PFSK-1 (cell line): ENCODE measurements around the gene STARD4.

Experiments
- FOXP2 ChIP-seq: optimal IDR thresholded peaks from 2 replicates; pipeline ENCODE3; 2011; ENCODE audit warnings: borderline replicate concordance, control low read depth, inconsistent platforms; ENCODE audit not compliant: insufficient read depth; ENCODE audit errors: extremely low read length, extremely low read depth
- POLR2AphosphoS5 ChIP-seq: IDR thresholded peaks from 2 replicates; pipeline ENCODE4 v1.6.1; 2012; ENCODE audit warnings: low read depth, mild to moderate bottlenecking, control low read depth, low read length, moderate library complexity
- SIN3A ChIP-seq: IDR thresholded peaks from 2 replicates; pipeline ENCODE4 v1.6.1; 2012; ENCODE audit warnings: mild to moderate bottlenecking, low read length, moderate library complexity, borderline replicate concordance; ENCODE audit not compliant: insufficient read depth
- TAF1 ChIP-seq: IDR thresholded peaks from 2 replicates; pipeline ENCODE4 v1.6.1; 2012; ENCODE audit warnings: low read length, control low read depth, borderline replicate concordance; ENCODE audit not compliant: insufficient read depth
- TF ChIP-seq, protein P1 (sequence below), 2 experiments: IDR thresholded peaks; 2 replicates each; pipeline versions ENCODE4 v1.6.1 to v1.8.0; 2011 to 2012; ENCODE audit warnings: low read depth in 2 of 2, low read length in 2 of 2, control low read depth in 1 of 2, inconsistent platforms in 1 of 2, mild to moderate bottlenecking in 1 of 2, moderate library complexity in 1 of 2; ENCODE audit not compliant: insufficient read depth in 1 of 2

DNA sequence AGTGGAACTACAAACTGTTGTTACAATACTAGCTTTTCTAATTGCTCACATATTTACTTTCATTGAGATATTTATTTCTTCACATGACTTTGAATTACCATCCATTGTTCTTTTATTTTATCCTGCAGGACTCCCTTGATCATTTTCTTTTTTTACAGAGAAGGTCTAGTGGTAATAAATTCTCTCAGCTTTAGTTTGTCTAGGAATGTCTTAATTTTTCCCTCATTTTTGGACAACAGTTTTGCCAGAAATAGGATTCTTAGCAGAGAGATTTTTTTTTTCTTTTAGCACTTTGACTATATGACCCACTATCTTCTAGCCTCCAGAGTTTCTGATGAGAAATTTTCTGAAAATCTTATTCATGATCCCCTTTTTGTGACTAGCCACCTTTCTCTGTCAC, 47.3 kb upstream of the STARD4 start:
- TF ChIP-seq POLR2AphosphoS5 (no peak), SIN3A (no peak), TAF1 (no peak), FOXP2 (no peak)
- TF ChIP-seq, protein P1, sequence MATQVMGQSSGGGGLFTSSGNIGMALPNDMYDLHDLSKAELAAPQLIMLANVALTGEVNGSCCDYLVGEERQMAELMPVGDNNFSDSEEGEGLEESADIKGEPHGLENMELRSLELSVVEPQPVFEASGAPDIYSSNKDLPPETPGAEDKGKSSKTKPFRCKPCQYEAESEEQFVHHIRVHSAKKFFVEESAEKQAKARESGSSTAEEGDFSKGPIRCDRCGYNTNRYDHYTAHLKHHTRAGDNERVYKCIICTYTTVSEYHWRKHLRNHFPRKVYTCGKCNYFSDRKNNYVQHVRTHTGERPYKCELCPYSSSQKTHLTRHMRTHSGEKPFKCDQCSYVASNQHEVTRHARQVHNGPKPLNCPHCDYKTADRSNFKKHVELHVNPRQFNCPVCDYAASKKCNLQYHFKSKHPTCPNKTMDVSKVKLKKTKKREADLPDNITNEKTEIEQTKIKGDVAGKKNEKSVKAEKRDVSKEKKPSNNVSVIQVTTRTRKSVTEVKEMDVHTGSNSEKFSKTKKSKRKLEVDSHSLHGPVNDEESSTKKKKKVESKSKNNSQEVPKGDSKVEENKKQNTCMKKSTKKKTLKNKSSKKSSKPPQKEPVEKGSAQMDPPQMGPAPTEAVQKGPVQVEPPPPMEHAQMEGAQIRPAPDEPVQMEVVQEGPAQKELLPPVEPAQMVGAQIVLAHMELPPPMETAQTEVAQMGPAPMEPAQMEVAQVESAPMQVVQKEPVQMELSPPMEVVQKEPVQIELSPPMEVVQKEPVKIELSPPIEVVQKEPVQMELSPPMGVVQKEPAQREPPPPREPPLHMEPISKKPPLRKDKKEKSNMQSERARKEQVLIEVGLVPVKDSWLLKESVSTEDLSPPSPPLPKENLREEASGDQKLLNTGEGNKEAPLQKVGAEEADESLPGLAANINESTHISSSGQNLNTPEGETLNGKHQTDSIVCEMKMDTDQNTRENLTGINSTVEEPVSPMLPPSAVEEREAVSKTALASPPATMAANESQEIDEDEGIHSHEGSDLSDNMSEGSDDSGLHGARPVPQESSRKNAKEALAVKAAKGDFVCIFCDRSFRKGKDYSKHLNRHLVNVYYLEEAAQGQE (IDR thresholded peaks at IDR 0.05; ENCODE audit: insufficient read depth in 1 of 2, low read depth in 2 of 2, low read length in 2 of 2): no peak
